RWPE2 (cell line): ENCODE data around the gene TRIO.

Experiments
- ATAC-seq: fragments of 200-7000 bp; cut with Tn5 transposase; 3 replicates; pipeline ENCODE4 v1.9.1; 2021; ENCODE audit warnings: low read depth
- DNase-seq: peaks from one replicate; pipeline ENCODE4 v3.0.0-alpha.2; 2020; ENCODE audit warnings: low spot score
- H3K27ac ChIP-seq: fragments of 450-650 bp; 2 replicates; pipeline ENCODE4 v1.5.1; 2017; ENCODE audit warnings: mild to moderate bottlenecking; ENCODE audit not compliant: poor library complexity, severe bottlenecking
- H3K27me3 ChIP-seq: fragments of 250-450 bp; sonication (Bioruptor Pico); 2 replicates; pipeline ENCODE4 v1.5.1; 2021; ENCODE audit warnings: mild to moderate bottlenecking, moderate library complexity; ENCODE audit not compliant: insufficient read depth, poor library complexity, severe bottlenecking
- H3K36me3 ChIP-seq: fragments of 250-450 bp; sonication (Bioruptor Pico); 2 replicates; pipeline ENCODE4 v1.5.1; 2020; ENCODE audit warnings: low read depth, mild to moderate bottlenecking, moderate library complexity
- H3K4me1 ChIP-seq: fragments of 250-450 bp; sonication (Bioruptor Pico); 2 replicates; pipeline ENCODE4 v1.5.1; 2021; ENCODE audit warnings: mild to moderate bottlenecking, moderate library complexity; ENCODE audit not compliant: insufficient read depth, poor library complexity, severe bottlenecking
- H3K4me3 ChIP-seq: fragments of 250-450 bp; sonication (Bioruptor Pico); 2 replicates; pipeline ENCODE4 v1.5.1; 2021; ENCODE audit warnings: mild to moderate bottlenecking, moderate library complexity; ENCODE audit not compliant: severe bottlenecking
- H3K9me3 ChIP-seq: fragments of 250-450 bp; sonication (Bioruptor Pico); 2 replicates; pipeline ENCODE4 v1.5.1; 2021; ENCODE audit warnings: mild to moderate bottlenecking, moderate library complexity; ENCODE audit not compliant: severe bottlenecking
- TF ChIP-seq, protein P1 (sequence below): fragments of 450-650 bp; IDR thresholded peaks from one replicate; pipeline ENCODE4 v1.5.1; 2017; ENCODE audit warnings: mild to moderate bottlenecking, moderate library complexity; ENCODE audit not compliant: poor library complexity, severe bottlenecking

The TRIO gene

DNA sequence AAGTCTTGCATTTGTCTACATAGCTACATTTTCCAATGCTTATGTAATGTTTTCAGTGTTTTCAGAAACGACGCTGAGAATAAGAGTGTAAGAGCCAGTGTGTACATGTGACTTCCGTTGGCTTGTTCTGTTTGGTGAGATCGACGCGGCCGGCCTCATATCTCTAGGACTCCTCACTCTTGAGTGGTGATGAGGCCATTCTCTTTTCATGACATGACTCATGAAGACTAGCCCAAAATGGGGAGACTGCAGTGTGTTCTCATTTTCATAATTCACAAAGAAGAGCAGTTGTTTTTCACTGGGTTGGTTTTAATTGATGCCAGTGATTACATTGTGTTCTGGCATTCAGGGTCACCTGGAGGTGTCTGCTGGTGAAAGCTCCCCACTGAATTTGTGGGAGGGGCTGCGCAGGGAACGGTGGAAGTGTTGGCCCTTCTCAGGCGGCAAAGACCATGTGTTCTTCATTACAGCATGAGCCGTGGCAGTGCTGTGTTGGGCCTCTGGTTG lies 306.9 kb downstream of the TRIO start:
- Histone ChIP-seq H3K27me3 (no peaks in the 10 kb centered on the region), H3K4me3 (no peak overlapping the region), H3K9me3 (no peaks in the 10 kb centered on the region), H3K36me3 (peaks cover 52% of the 10 kb centered on the region), H3K4me1 (peaks cover under 1% of the 10 kb centered on the region), H3K27ac (no peak overlapping the region)
- ATAC-seq (no peak), DNase-seq (no peak)
- TF ChIP-seq, protein P1, sequence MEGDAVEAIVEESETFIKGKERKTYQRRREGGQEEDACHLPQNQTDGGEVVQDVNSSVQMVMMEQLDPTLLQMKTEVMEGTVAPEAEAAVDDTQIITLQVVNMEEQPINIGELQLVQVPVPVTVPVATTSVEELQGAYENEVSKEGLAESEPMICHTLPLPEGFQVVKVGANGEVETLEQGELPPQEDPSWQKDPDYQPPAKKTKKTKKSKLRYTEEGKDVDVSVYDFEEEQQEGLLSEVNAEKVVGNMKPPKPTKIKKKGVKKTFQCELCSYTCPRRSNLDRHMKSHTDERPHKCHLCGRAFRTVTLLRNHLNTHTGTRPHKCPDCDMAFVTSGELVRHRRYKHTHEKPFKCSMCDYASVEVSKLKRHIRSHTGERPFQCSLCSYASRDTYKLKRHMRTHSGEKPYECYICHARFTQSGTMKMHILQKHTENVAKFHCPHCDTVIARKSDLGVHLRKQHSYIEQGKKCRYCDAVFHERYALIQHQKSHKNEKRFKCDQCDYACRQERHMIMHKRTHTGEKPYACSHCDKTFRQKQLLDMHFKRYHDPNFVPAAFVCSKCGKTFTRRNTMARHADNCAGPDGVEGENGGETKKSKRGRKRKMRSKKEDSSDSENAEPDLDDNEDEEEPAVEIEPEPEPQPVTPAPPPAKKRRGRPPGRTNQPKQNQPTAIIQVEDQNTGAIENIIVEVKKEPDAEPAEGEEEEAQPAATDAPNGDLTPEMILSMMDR: no peak

DNA sequence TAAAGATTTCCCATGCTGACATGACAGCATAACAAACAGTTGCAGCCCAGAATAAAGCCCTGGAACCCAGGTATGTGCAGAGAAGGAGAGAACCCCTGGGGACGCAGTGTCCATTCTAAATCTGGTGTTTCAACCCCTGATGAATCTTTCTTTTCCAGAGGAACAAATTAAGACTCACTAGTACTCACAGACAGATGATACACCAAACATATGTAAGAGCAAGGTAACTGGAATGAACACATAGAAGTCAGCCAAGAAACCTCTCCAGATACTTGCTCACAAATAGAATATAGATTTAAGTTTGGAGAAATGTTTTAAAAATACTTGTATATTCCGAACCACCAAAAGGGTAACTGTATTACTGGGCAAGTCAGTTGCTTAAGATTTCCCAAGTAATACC lies 307.6 kb downstream of the TRIO start:
- no peak for DNase-seq
- peaks cover 52% of the 10 kb centered on the region for H3K36me3 ChIP-seq
- ATAC-seq: no peak
- no peak overlapping the region for H3K27ac ChIP-seq
- TF ChIP-seq, protein P1: no peak
- H3K4me3 ChIP-seq: no peak overlapping the region
- no peaks in the 10 kb centered on the region for H3K4me1 ChIP-seq
- no peaks in the 10 kb centered on the region for H3K9me3 ChIP-seq
- no peaks in the 10 kb centered on the region for H3K27me3 ChIP-seq

DNA sequence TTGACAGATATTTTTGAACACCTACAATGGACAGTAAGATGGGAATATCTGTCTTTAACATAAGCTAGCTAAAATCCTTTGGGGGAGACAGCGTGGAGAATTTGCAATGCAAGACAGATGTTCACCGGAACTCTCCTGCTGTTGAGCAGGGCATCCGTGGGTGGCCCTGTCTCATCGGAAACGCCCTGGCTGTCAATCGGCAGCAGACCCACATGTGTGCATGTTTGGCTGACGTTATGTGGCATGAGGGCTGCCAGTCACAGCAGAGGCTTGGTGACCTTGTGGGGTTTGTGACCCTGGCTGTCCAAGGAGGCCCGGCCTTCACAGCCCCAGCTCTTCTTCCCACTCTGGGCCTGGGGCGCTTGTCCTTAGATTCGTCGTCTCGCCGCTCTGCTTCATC lies 308.7 kb downstream of the TRIO start:
- Histone ChIP-seq H3K36me3 (peaks cover 52% of the 10 kb centered on the region), H3K4me1 (no peaks in the 10 kb centered on the region), H3K9me3 (no peaks in the 10 kb centered on the region), H3K27ac (no peak overlapping the region), H3K27me3 (no peaks in the 10 kb centered on the region), H3K4me3 (no peak overlapping the region)
- ATAC-seq (no peak), DNase-seq (no peak)
- TF ChIP-seq, protein P1: no peak

DNA sequence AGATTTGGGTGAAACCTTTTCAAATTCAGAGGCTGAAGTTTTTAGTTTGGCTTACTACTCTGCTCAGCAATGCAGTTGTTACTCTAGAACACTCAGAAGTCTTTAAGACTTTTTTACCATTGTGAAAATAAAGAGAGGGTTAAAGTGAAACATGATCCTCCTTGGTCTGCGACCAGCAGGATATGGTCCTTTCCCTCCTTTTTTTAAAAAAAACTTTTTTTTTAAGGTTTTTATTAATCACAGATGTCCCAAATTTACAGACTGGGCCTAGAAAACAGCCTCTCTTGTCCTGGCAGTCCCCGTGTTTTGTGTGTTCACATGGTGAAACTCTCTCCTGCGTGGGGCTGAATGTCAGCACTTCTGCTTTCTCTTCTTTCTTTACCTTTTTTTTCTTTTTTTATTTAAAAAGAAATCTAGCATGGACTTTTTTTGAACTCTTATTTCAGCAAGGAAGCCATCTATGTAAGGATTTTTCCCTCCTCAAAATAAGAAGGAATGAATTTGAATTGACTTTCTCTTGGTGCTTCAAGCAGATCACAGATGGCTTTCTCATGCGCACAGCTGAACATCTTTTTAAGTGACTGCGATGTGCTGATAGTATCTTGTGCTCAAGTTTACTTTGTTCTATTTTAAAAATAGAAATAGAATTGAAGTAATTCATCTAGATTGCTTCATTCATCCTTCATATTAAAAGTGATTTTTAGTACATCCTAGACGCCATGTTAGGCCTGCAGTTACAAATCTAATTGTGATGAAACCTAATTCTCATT lies 309.7 kb downstream of the TRIO start:
- ATAC-seq: no peak
- TF ChIP-seq, protein P1: no peak
- Histone ChIP-seq H3K4me3 (no peak overlapping the region), H3K4me1 (no peaks in the 10 kb centered on the region), H3K27ac (no peak overlapping the region), H3K36me3 (peaks cover 50% of the 10 kb centered on the region), H3K9me3 (no peaks in the 10 kb centered on the region), H3K27me3 (no peaks in the 10 kb centered on the region)
- no peak for DNase-seq

DNA sequence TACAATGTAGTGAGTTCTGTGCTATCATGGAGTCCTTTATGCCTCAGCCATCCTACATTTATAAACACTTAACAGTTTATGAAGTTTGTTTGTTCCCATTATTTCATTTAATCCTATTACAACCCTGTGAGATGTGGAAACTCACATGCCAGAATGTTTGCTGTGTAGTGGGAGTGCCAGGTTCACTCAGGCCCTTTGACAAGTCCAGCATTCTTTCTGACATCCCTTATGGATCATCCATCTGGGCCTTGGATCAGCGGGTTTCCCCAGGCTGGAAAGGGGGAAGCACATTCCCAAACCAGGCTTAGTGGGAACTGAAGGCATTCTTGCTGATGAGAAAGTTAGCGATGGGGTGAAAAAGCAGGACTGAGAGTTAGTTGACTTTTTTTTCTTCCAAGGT lies 310.3 kb downstream of the TRIO start:
- Histone ChIP-seq H3K27ac (no peak overlapping the region), H3K9me3 (no peaks in the 10 kb centered on the region), H3K4me1 (no peaks in the 10 kb centered on the region), H3K27me3 (no peaks in the 10 kb centered on the region), H3K4me3 (no peak overlapping the region), H3K36me3 (peaks cover 50% of the 10 kb centered on the region)
- TF ChIP-seq, protein P1: no peak
- DNase-seq (no peak), ATAC-seq (no peak)
